A549 (cell line): ENCODE results near the gene BSDC1.

ENCODE experiments used
- POLR2A ChIP-seq: IDR thresholded peaks from 2 replicates; pipeline ENCODE4 v1.6.1; 2012; ENCODE audit warnings: mild to moderate bottlenecking, low read length
- SREBF2 ChIP-seq: fragments of 450-650 bp; IDR thresholded peaks from 2 replicates; pipeline ENCODE4 v1.6.1; 2014; ENCODE audit warnings: mild to moderate bottlenecking, moderate library complexity
- ZC3H11A ChIP-seq: fragments of 450-650 bp; IDR thresholded peaks from 2 replicates; pipeline ENCODE4 v1.6.1; 2014; ENCODE audit warnings: antibody characterized with exemption, mild to moderate bottlenecking

DNA sequence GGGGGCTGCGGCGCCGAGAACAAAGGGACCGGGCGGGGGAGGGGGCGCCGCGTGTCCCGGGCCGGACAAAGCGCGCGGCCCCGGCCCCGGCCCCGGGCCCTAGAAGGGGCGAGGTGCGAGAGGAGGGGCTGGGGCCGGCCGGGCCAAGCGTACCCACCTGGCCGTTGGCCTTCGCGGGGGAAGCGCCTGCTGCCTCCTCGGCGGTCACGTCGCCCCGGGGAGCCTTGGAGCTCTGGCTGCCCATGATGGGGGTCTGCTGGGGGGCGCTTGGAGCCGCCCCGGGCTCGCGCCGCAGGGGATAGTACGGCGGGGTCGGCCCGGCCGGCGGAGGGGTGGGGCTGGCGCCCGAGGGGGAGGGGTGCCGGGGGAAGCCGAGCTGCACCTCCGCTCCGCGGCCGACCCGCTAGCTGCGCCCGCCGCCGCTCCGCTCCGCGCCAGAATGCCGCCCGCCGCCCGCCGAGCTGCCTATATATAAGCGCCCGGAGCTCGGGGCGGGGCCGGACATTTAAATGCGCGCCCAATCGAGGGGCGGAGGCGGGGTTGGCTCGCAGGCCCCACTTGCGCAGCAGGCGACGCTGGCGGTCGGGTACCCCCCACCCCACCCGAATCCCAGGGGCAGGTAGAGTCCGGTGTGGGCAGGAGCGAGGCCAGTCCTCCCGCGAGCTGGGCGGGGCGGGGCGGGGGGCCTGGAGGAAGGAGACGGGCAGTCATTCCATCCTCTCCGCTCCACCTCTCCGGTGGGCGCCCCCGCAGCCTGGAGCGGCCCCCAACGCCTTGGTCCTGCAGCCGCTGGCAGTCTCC, 58.3 kb downstream of the BSDC1 start, which contains the start of gene MARCKSL1:
- no peak for TF ChIP-seq SREBF2
- no peak for TF ChIP-seq ZC3H11A
- TF ChIP-seq POLR2A = peak; percentile 90
